ENCODE results near the gene STT3B.

Gene STT3B

GRCh38 chr3:31606453-31606852 lies 73.7 kb downstream of the STT3B start:
- no peak for DNase-seq

GRCh38 chr3:31610700-31611275 lies 78.1 kb downstream of the STT3B start:
- peak; percentile 20 for DNase-seq

- no peak for DNase-seq
Observed at GRCh38 chr3:31613177-31613576, 80.5 kb downstream of the STT3B start.

- DNase-seq = no peak
Observed at GRCh38 chr3:31613654-31614053, 80.9 kb downstream of the STT3B start.

- no peak for DNase-seq
Observed at GRCh38 chr3:31614162-31614921, 81.6 kb downstream of the STT3B start.

GRCh38 chr3:31615071-31615875 lies 82.5 kb downstream of the STT3B start:
- DNase-seq = no peak

GRCh38 chr3:31616711-31617110 lies 84.0 kb downstream of the STT3B start:
- no peak for DNase-seq

- DNase-seq = no peak
Observed at GRCh38 chr3:31620656-31621055, 87.9 kb downstream of the STT3B start.

- DNase-seq = no peak
Observed at GRCh38 chr3:31621314-31621713, 88.6 kb downstream of the STT3B start.

GRCh38 chr3:31622636-31623288 lies 90.0 kb downstream of the STT3B start:
- no peak for DNase-seq

- DNase-seq = no peak
Observed at GRCh38 chr3:31624083-31624709, 91.5 kb downstream of the STT3B start.

GRCh38 chr3:31625358-31625757 lies 92.6 kb downstream of the STT3B start:
- no peak for DNase-seq

GRCh38 chr3:31629054-31629453 lies 96.3 kb downstream of the STT3B start:
- DNase-seq = no peak

GRCh38 chr3:31634476-31634875 lies 101.8 kb downstream of the STT3B start:
- DNase-seq = peak; percentile 86

GRCh38 chr3:31635545-31635944 lies 102.8 kb downstream of the STT3B start:
- no peak for DNase-seq

GRCh38 chr3:31636049-31636448 lies 103.3 kb downstream of the STT3B start:
- DNase-seq = no peak

- DNase-seq = no peak
Observed at GRCh38 chr3:31636694-31637442, 104.1 kb downstream of the STT3B start.

- no peak for DNase-seq
Observed at GRCh38 chr3:31639828-31640227, 107.1 kb downstream of the STT3B start.

- DNase-seq = no peak
Observed at GRCh38 chr3:31645256-31645655, 112.5 kb downstream of the STT3B start.

- DNase-seq = no peak
Observed at GRCh38 chr3:31648286-31648968, 115.7 kb downstream of the STT3B start.

GRCh38 chr3:31652296-31652695 lies 119.6 kb downstream of the STT3B start:
- DNase-seq = no peak

- no peak for DNase-seq
Observed at GRCh38 chr3:31653464-31653863, 120.7 kb downstream of the STT3B start.
